ENCODE measurements around the gene TTC32. TPM values are rescaled to one million over a fixed set of nuclear protein-coding genes. Genes with fewer than 3 reads are reported as not detected.
A peak's percentile ranks its signal among the peaks of the same experiment; 100 is the strongest.

Gene TTC32
- 1 to 10 TPM; 9.0 to 9.3 TPM for total RNA-seq

GRCh38 chr2:19901442-19902215 lies at the start of gene TTC32:
TSS of gene TTC32 (minus strand) at chr2:19901983. CDS start at chr2:19901854, 129 bp downstream.
- no peaks in the 10 kb centered on the region for H3K9me3 ChIP-seq
- intact Hi-C loops (cut with DNase I), result no loop called here
- no peaks in the 10 kb centered on the region for H3K27me3 ChIP-seq

GRCh38 chr2:19949071-19949470 lies 47.3 kb upstream of the TTC32 start:
- Histone ChIP-seq H3K9ac (ENCODE audit: low read depth in 2 of 2, low read length in 2 of 2) (no peak overlapping the region), H3K27me3 (no peaks in the 10 kb centered on the region), H3K4me3 (no peak overlapping the region), H3K4me1 (no peaks in the 10 kb centered on the region), H3K27ac (no peak overlapping the region), H3K9me3 (no peaks in the 10 kb centered on the region), H3K36me3 (no peaks in the 10 kb centered on the region)
- DNase-seq, result no peak
- no peak for TF ChIP-seq CTCF (IDR thresholded peaks at IDR 0.05)
- intact Hi-C loops (cut with DNase I), result no loop called here

More at GRCh38 chr2:19901442-19902215, at the start of gene TTC32:
- Histone ChIP-seq H3K4me1 (peaks cover 4% of the 10 kb centered on the region), H3K4me3 (peak within 1 kb of the TSS; percentile 65), H3K9ac (ENCODE audit: low read depth in 2 of 2, low read length in 2 of 2) (peak within 1 kb of the TSS; percentile 92 to 96), H3K36me3 (no peaks in the 10 kb centered on the region), H3K27ac (peak within 1 kb of the TSS; percentile 87)
- DNase-seq, result peak; percentile 97
- no peak for TF ChIP-seq CTCF (IDR thresholded peaks at IDR 0.05)

- Histone ChIP-seq H3K27me3 (no peaks in the 10 kb centered on the region), H3K36me3 (no peaks in the 10 kb centered on the region), H3K9me3 (no peaks in the 10 kb centered on the region), H3K27ac (no peak overlapping the region), H3K4me3 (no peak overlapping the region), H3K4me1 (no peaks in the 10 kb centered on the region), H3K9ac (ENCODE audit: low read depth in 2 of 2, low read length in 2 of 2) (no peak overlapping the region)
- intact Hi-C loops (cut with DNase I), result no loop called here
- TF ChIP-seq CTCF (IDR thresholded peaks at IDR 0.05), result no peak
- no peak for DNase-seq
Observed at GRCh38 chr2:19947184-19947940, 45.6 kb upstream of the TTC32 start.

GRCh38 chr2:19944205-19944845 lies 42.5 kb upstream of the TTC32 start:
- Histone ChIP-seq H3K36me3 (no peaks in the 10 kb centered on the region), H3K9me3 (no peaks in the 10 kb centered on the region), H3K9ac (ENCODE audit: low read depth in 2 of 2, low read length in 2 of 2) (no peak overlapping the region), H3K27ac (no peak overlapping the region), H3K4me1 (no peaks in the 10 kb centered on the region), H3K4me3 (no peak overlapping the region), H3K27me3 (no peaks in the 10 kb centered on the region)
- DNase-seq, result no peak
- TF ChIP-seq CTCF (IDR thresholded peaks at IDR 0.05), result no peak
- intact Hi-C loops (cut with DNase I), result no loop called here

GRCh38 chr2:19943189-19943588 lies 41.4 kb upstream of the TTC32 start:
- Histone ChIP-seq H3K4me1 (no peaks in the 10 kb centered on the region), H3K4me3 (no peak overlapping the region), H3K9me3 (no peaks in the 10 kb centered on the region), H3K9ac (ENCODE audit: low read depth in 2 of 2, low read length in 2 of 2) (no peak overlapping the region), H3K27me3 (no peaks in the 10 kb centered on the region), H3K27ac (no peak overlapping the region), H3K36me3 (no peaks in the 10 kb centered on the region)
- TF ChIP-seq CTCF (IDR thresholded peaks at IDR 0.05), result no peak
- DNase-seq, result no peak
- intact Hi-C loops (cut with DNase I), result no loop called here

Measured in colonic mucosa (tissue), 4 donors.